SU-DHL-6 (cell line): Measurements from ENCODE around the gene STK32C.

Experiments
- EZH2phosphoT487 ChIP-seq: fragments of 200-600 bp; sonication (generic), shearing (Covaris generic); conservative IDR thresholded peaks from 2 replicates; pipeline ENCODE4 v1.6.1; 2018; ENCODE audit warnings: mild to moderate bottlenecking, antibody characterized with exemption, low read length, moderate library complexity, mixed read lengths
- TF ChIP-seq, protein P1 (sequence below): fragments of 200-600 bp; sonication (generic); IDR thresholded peaks from one replicate; pipeline ENCODE4 v1.5.1; 2017; ENCODE audit warnings: antibody characterized with exemption, mild to moderate bottlenecking, low read length, moderate library complexity; ENCODE audit not compliant: insufficient read depth, poor library complexity, severe bottlenecking

DNA sequence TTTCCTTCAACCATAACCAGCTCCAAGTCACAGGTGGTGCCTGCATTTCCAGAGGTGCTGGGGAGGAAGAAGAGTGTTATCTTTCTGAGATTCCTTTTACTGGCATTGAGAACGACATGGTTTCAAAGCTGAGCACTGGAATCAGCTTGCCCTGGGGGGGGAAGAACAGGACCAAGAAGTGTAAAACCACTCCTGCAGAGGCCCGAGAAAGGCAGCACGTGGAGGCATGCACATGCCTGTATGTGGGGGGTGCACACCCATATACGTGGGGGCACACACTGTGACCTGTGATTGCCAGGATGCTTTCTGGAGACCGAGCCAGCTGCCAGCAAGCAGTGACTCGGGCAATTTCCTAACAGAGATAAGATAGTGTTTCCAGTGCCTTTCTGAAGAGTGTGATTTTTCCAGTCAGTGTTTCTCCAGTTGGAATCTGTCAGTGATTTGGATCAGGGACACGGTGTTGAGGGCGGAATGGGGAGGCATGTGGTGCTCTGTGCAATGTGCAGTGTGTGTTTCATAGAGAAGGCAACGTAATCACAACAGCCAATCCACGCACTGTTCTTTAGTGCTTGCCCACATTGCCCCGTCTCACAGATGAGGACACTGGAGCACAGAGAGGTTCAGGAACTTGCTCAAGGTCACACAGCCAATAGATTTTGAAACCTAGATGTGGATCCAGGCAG is 28.5 kb upstream of the STK32C start:
- TF ChIP-seq, protein P1, sequence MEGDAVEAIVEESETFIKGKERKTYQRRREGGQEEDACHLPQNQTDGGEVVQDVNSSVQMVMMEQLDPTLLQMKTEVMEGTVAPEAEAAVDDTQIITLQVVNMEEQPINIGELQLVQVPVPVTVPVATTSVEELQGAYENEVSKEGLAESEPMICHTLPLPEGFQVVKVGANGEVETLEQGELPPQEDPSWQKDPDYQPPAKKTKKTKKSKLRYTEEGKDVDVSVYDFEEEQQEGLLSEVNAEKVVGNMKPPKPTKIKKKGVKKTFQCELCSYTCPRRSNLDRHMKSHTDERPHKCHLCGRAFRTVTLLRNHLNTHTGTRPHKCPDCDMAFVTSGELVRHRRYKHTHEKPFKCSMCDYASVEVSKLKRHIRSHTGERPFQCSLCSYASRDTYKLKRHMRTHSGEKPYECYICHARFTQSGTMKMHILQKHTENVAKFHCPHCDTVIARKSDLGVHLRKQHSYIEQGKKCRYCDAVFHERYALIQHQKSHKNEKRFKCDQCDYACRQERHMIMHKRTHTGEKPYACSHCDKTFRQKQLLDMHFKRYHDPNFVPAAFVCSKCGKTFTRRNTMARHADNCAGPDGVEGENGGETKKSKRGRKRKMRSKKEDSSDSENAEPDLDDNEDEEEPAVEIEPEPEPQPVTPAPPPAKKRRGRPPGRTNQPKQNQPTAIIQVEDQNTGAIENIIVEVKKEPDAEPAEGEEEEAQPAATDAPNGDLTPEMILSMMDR, result no peak
- TF ChIP-seq EZH2phosphoT487, result no peak
